SK-N-SH treated with all-trans-retinoic acid at 6 μM for 48 hours (cell line): ENCODE data around the gene LRRC23.
A peak's percentile ranks its signal among the peaks of the same experiment; 100 is the strongest.
"Not testable (repeated sequence)": the region's sequence is repeated elsewhere in the genome, so short reads cannot be mapped to it uniquely, and the experiment has no call there.

Experiments
- ATAC-seq: fragments of 200-7000 bp; cut with Tn5 transposase; 3 replicates; pipeline ENCODE4 v1.9.1; 2020; ENCODE audit warnings: mild to moderate bottlenecking, moderate library complexity
- ARNTL ChIP-seq: fragments of 450-650 bp; formaldehyde crosslinking; IDR thresholded peaks from 2 replicates; pipeline ENCODE4 v1.5.0; 2020; ENCODE audit warnings: low read depth, mild to moderate bottlenecking, moderate library complexity, borderline replicate concordance
- BACH2 ChIP-seq: fragments of 250-450 bp; sonication (Bioruptor Pico); IDR thresholded peaks from 2 replicates; pipeline ENCODE4 v1.9.0; 2021; ENCODE audit warnings: mild to moderate bottlenecking, borderline replicate concordance
- CSDC2 ChIP-seq: fragments of 250-450 bp; sonication (Bioruptor Pico); IDR thresholded peaks from 2 replicates; pipeline ENCODE4 v1.5.0; 2020; ENCODE audit warnings: mild to moderate bottlenecking, moderate library complexity
- ESRRG ChIP-seq: fragments of 250-450 bp; sonication (Bioruptor Pico); IDR thresholded peaks from 2 replicates; pipeline ENCODE4 v1.6.1; 2021; ENCODE audit warnings: mild to moderate bottlenecking
- GLIS3 ChIP-seq: fragments of 250-450 bp; sonication (Bioruptor Pico); IDR thresholded peaks from 2 replicates; pipeline ENCODE4 v1.5.0; 2020; ENCODE audit warnings: mild to moderate bottlenecking, moderate library complexity
- ISL1 ChIP-seq: fragments of 250-450 bp; sonication (Bioruptor Pico); IDR thresholded peaks from 2 replicates; pipeline ENCODE4 v2.1.2; 2022; ENCODE audit warnings: mild to moderate bottlenecking, moderate library complexity
- OSR1 ChIP-seq: fragments of 250-450 bp; sonication (Bioruptor Pico); IDR thresholded peaks from 2 replicates; pipeline ENCODE4 v1.8.0; 2022; ENCODE audit warnings: moderate library complexity, mild to moderate bottlenecking, inconsistent platforms
- PPARA ChIP-seq: fragments of 250-450 bp; sonication (Bioruptor Pico); IDR thresholded peaks from 2 replicates; pipeline ENCODE4 v1.5.0; 2020; ENCODE audit warnings: mild to moderate bottlenecking, borderline replicate concordance
- RARB ChIP-seq: fragments of 250-450 bp; sonication (Bioruptor Pico); IDR thresholded peaks from 2 replicates; pipeline ENCODE4 v1.8.0; 2021; ENCODE audit warnings: mild to moderate bottlenecking, moderate library complexity
- SNAI2 ChIP-seq: fragments of 250-450 bp; sonication (Bioruptor Pico); IDR thresholded peaks from 2 replicates; pipeline ENCODE4 v1.5.0; 2020; ENCODE audit warnings: mild to moderate bottlenecking, moderate library complexity
- TCF4 ChIP-seq: fragments of 250-450 bp; sonication (Bioruptor Pico); IDR thresholded peaks from 2 replicates; pipeline ENCODE4 v1.8.0; 2021; ENCODE audit warnings: mild to moderate bottlenecking, moderate library complexity, borderline replicate concordance
- TOX ChIP-seq: fragments of 250-450 bp; sonication (Bioruptor Pico); IDR thresholded peaks from 2 replicates; pipeline ENCODE4 v1.8.0; 2021; ENCODE audit warnings: mild to moderate bottlenecking, moderate library complexity, borderline replicate concordance
- ZC3H10 ChIP-seq: fragments of 250-450 bp; sonication (Bioruptor Pico); IDR thresholded peaks from 2 replicates; pipeline ENCODE4 v1.5.1; 2021; ENCODE audit warnings: mild to moderate bottlenecking, moderate library complexity
- ZFP30 ChIP-seq: fragments of 450-650 bp; formaldehyde crosslinking; IDR thresholded peaks from 2 replicates; pipeline ENCODE4 v1.5.0; 2022; ENCODE audit warnings: mild to moderate bottlenecking, moderate library complexity
- ZNF70 ChIP-seq: fragments of 450-650 bp; formaldehyde crosslinking; IDR thresholded peaks from 2 replicates; pipeline ENCODE4 v1.5.0; 2020; ENCODE audit warnings: mild to moderate bottlenecking, moderate library complexity
- TF ChIP-seq, protein P1 (sequence below): fragments of 250-450 bp; sonication (Bioruptor Pico); IDR thresholded peaks from 2 replicates; pipeline ENCODE4 v1.5.1; 2020; ENCODE audit warnings: low read depth, mild to moderate bottlenecking, moderate library complexity
- TF ChIP-seq, protein P2 (sequence below): fragments of 250-450 bp; sonication (Bioruptor Pico); IDR thresholded peaks from 2 replicates; pipeline ENCODE4 v1.8.0; 2021; ENCODE audit warnings: low read depth, mild to moderate bottlenecking, moderate library complexity, borderline replicate concordance
- TF ChIP-seq, protein P3 (sequence below): fragments of 250-450 bp; sonication (Bioruptor Pico); IDR thresholded peaks from 2 replicates; pipeline ENCODE4 v1.8.0; 2020; ENCODE audit warnings: mild to moderate bottlenecking, moderate library complexity, borderline replicate concordance
- TF ChIP-seq, protein P4 (sequence below): fragments of 250-450 bp; sonication (Bioruptor Pico); IDR thresholded peaks from 2 replicates; pipeline ENCODE4 v1.5.1; 2021; ENCODE audit warnings: mild to moderate bottlenecking, moderate library complexity
- TF ChIP-seq, protein P5 (sequence below): fragments of 250-450 bp; sonication (Bioruptor Pico); IDR thresholded peaks from 2 replicates; pipeline ENCODE4 v1.5.0; 2020; ENCODE audit warnings: mild to moderate bottlenecking, moderate library complexity

LRRC23 gene

DNA sequence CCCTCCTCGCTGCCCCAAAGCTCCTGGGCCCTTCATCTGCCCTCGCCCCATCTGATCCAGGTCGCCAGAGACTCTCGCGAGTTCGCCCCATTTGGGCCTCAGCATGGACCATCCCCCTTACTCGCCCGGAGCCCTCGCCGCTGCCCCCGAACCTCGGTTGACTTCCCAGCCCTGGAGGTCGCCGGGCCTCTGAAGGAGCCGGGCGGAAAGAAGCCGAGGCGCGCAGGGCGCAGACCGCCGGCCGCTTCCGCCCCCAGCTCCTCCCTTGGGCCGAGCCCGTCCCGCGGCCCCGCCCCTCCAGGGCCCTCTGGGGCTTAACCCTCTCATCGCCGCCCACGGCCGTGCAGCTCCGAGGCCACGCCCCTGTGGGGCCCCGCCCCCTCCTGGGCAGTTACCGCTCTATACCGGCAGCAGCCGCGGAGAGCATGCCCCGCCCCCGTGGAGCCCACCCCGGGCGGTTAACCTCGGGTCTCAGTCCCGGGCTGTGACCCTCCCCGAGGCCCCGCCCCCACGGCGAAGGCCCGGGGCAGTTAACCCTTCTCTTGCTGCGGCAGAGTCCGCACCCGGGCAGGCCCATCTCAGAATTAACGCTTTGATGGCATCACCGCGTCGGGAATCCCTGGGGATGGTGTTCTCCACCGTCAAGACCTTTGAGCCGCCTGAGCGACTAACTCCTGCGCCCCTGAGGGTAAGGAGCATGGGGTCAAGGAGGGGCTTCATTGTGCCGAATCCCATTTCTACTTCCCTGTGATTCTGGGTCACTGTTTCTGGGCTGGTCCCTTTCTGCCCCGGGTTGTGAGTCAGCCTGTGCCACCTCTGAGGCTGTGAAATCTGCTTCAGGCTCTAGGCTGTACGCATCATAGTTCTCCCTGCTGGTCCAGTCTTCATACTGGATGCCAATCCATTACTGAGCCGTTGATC, 31.3 kb upstream of the LRRC23 start, which contains the start of gene SPSB2:
SPSB2 (minus strand) TSS at position 210 of the 921 bp plus-strand sequence. CDS start 402 bp downstream, outside the sequence.
- peak; percentile 86 for ATAC-seq
- no peak for TF ChIP-seq ISL1 (CRISPR knock-in tag)
- TF ChIP-seq BACH2 (CRISPR knock-in tag): no peak
- TF ChIP-seq ARNTL (CRISPR knock-in tag): no peak
- no peak for TF ChIP-seq CSDC2 (CRISPR knock-in tag)
- no peak for TF ChIP-seq OSR1 (CRISPR knock-in tag)
- TF ChIP-seq ZC3H10: no peak
- TF ChIP-seq SNAI2 (CRISPR knock-in tag): no peak
- no peak for TF ChIP-seq ZNF70 (CRISPR knock-in tag)
- TF ChIP-seq, protein P1, sequence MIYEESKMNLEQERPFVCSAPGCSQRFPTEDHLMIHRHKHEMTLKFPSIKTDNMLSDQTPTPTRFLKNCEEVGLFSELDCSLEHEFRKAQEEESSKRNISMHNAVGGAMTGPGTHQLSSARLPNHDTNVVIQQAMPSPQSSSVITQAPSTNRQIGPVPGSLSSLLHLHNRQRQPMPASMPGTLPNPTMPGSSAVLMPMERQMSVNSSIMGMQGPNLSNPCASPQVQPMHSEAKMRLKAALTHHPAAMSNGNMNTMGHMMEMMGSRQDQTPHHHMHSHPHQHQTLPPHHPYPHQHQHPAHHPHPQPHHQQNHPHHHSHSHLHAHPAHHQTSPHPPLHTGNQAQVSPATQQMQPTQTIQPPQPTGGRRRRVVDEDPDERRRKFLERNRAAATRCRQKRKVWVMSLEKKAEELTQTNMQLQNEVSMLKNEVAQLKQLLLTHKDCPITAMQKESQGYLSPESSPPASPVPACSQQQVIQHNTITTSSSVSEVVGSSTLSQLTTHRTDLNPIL (CRISPR knock-in tag): no peak
- TF ChIP-seq, protein P2, sequence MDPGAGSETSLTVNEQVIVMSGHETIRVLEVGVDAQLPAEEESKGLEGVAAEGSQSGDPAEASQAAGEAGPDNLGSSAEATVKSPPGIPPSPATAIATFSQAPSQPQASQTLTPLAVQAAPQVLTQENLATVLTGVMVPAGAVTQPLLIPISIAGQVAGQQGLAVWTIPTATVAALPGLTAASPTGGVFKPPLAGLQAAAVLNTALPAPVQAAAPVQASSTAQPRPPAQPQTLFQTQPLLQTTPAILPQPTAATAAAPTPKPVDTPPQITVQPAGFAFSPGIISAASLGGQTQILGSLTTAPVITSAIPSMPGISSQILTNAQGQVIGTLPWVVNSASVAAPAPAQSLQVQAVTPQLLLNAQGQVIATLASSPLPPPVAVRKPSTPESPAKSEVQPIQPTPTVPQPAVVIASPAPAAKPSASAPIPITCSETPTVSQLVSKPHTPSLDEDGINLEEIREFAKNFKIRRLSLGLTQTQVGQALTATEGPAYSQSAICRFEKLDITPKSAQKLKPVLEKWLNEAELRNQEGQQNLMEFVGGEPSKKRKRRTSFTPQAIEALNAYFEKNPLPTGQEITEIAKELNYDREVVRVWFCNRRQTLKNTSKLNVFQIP (CRISPR knock-in tag): no peak
- no peak for TF ChIP-seq RARB (CRISPR knock-in tag)
- TF ChIP-seq ZFP30 (CRISPR knock-in tag): no peak
- TF ChIP-seq GLIS3 (CRISPR knock-in tag): no peak
- TF ChIP-seq ESRRG (CRISPR knock-in tag): no peak
- TF ChIP-seq PPARA: no peak

DNA sequence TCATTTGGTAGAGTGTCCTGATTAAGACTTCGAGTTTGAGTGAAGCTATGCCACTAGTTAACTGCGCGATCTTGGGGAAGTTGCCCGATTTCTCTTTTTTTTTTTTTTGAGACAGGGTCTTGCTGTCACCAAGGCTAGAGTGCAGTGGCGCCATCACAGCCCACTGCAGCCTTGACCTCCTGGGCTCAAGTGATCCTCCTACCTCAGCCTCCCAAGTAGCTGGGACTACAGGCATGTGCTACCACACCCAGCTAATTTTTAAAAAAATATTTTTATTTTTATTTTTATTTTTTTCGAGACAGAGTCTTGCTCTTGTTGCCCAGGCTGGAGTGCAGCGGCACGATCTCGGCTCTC, 30.6 kb upstream of the LRRC23 start:
- not testable (repeated sequence) for ATAC-seq

DNA sequence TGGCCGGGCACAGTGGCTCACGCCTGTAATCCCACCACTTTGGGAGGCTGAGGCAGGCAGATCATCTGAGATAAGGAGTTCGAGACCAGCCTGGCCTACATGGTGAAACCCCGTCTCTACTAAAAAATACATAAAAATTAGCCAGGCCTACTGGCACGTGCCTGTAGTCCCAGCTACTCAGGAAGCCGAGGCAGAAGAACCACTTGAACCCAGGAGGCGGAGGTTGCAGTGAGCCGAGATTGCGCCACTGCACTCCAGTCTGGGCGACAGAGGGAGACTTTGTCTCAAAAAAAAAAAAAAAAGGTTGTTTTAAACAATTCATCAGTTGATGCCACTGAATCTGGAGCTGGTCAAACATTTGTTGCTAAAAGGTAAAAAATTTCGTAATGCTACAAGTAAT, 24.8 kb upstream of the LRRC23 start:
- not testable (repeated sequence) for ATAC-seq

DNA sequence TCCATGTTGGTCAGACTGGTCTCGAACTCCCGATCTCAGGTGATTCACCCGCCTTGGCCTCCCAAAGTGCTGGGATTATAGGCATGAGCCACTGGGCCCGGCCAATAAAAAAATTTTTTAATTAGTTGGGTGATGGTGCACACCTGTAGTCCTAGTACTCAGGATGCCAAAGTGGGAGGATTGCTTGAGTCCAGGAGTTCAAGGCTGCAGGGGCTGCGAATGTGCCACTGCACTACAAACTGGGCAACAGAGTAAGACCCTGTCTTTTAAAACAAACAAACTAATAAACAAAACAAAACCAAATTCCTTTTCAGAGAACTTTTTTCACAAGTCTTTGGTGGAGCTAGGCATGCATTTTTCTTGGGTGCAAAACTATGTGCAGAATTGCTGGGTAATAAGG, 21.4 kb upstream of the LRRC23 start:
- ATAC-seq: no peak
- no peak for TF ChIP-seq ZC3H10
- TF ChIP-seq ZNF70 (CRISPR knock-in tag): no peak
- TF ChIP-seq, protein P3, sequence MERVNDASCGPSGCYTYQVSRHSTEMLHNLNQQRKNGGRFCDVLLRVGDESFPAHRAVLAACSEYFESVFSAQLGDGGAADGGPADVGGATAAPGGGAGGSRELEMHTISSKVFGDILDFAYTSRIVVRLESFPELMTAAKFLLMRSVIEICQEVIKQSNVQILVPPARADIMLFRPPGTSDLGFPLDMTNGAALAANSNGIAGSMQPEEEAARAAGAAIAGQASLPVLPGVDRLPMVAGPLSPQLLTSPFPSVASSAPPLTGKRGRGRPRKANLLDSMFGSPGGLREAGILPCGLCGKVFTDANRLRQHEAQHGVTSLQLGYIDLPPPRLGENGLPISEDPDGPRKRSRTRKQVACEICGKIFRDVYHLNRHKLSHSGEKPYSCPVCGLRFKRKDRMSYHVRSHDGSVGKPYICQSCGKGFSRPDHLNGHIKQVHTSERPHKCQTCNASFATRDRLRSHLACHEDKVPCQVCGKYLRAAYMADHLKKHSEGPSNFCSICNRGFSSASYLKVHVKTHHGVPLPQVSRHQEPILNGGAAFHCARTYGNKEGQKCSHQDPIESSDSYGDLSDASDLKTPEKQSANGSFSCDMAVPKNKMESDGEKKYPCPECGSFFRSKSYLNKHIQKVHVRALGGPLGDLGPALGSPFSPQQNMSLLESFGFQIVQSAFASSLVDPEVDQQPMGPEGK (CRISPR knock-in tag): no peak
- TF ChIP-seq RARB (CRISPR knock-in tag): no peak
- no peak for TF ChIP-seq ISL1 (CRISPR knock-in tag)
- TF ChIP-seq TCF4 (CRISPR knock-in tag): no peak
- TF ChIP-seq, protein P2 (CRISPR knock-in tag): no peak
- no peak for TF ChIP-seq OSR1 (CRISPR knock-in tag)
- TF ChIP-seq TOX (CRISPR knock-in tag): no peak
- no peak for TF ChIP-seq BACH2 (CRISPR knock-in tag)
- no peak for TF ChIP-seq ARNTL (CRISPR knock-in tag)
- TF ChIP-seq, protein P4, sequence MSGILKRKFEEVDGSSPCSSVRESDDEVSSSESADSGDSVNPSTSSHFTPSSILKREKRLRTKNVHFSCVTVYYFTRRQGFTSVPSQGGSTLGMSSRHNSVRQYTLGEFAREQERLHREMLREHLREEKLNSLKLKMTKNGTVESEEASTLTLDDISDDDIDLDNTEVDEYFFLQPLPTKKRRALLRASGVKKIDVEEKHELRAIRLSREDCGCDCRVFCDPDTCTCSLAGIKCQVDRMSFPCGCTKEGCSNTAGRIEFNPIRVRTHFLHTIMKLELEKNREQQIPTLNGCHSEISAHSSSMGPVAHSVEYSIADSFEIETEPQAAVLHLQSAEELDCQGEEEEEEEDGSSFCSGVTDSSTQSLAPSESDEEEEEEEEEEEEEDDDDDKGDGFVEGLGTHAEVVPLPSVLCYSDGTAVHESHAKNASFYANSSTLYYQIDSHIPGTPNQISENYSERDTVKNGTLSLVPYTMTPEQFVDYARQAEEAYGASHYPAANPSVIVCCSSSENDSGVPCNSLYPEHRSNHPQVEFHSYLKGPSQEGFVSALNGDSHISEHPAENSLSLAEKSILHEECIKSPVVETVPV (CRISPR knock-in tag): no peak
- TF ChIP-seq PPARA: no peak
- no peak for TF ChIP-seq SNAI2 (CRISPR knock-in tag)
- TF ChIP-seq CSDC2 (CRISPR knock-in tag): no peak
- TF ChIP-seq, protein P5, sequence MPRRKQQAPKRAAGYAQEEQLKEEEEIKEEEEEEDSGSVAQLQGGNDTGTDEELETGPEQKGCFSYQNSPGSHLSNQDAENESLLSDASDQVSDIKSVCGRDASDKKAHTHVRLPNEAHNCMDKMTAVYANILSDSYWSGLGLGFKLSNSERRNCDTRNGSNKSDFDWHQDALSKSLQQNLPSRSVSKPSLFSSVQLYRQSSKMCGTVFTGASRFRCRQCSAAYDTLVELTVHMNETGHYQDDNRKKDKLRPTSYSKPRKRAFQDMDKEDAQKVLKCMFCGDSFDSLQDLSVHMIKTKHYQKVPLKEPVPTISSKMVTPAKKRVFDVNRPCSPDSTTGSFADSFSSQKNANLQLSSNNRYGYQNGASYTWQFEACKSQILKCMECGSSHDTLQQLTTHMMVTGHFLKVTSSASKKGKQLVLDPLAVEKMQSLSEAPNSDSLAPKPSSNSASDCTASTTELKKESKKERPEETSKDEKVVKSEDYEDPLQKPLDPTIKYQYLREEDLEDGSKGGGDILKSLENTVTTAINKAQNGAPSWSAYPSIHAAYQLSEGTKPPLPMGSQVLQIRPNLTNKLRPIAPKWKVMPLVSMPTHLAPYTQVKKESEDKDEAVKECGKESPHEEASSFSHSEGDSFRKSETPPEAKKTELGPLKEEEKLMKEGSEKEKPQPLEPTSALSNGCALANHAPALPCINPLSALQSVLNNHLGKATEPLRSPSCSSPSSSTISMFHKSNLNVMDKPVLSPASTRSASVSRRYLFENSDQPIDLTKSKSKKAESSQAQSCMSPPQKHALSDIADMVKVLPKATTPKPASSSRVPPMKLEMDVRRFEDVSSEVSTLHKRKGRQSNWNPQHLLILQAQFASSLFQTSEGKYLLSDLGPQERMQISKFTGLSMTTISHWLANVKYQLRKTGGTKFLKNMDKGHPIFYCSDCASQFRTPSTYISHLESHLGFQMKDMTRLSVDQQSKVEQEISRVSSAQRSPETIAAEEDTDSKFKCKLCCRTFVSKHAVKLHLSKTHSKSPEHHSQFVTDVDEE (CRISPR knock-in tag): no peak
